Left cardiac atrium (tissue), 4 donors: ENCODE data around the gene CLC. TPM values are rescaled to one million over a fixed set of nuclear protein-coding genes. Genes with fewer than 3 reads are reported as not detected.
"Not testable (repeated sequence)": the region's sequence is repeated elsewhere in the genome, so short reads cannot be mapped to it uniquely, and the experiment has no call there.

Experiments used
- ATAC-seq, 2 donors: fragments of 200-7000 bp; cut with Tn5 transposase; one replicate each; pipeline ENCODE4 v1.9.1; 2020; ENCODE audit warnings: mild to moderate bottlenecking in 2 of 2, moderate library complexity in 2 of 2
- DNase-seq: peaks from one replicate; pipeline ENCODE4 v3.0.0-alpha.2; 2020
- intact Hi-C, 2 donors: fragments of 100-400 bp; cut with DNase I; formaldehyde crosslinking; loops; one replicate each; pipeline versions ENCODE4 v1.14.1 to v1.15.1; 2022 to 2023
- long read RNA-seq: library from polyadenylated mRNA; unstranded; transcript quantifications from one replicate; pipeline ENCODE4 v2.0.0, GENCODE V29; 2021
- total RNA-seq, 2 donors: library from RNA; stranded (reverse); fragmentation: NEBNext Ultra II Directional; extraction: Animal tissue kit (Norgen Biotek cat#: 25700); gene quantifications; one replicate each; pipeline ENCODE4 v1.2.1, GENCODE V29; 2021
- donor health status: DM: no; HTN: yes; CAD: no.
- donor health status: DM: no; HTN: yes; CAD: no; lungs with severe emphysema.
- donor health status: DM: yes; HTN: yes; CAD: no.
- donor health status: Dilated cardiomyopathy.

The CLC gene
- total RNA-seq = not detected
- long read RNA-seq = 0 reads

DNA sequence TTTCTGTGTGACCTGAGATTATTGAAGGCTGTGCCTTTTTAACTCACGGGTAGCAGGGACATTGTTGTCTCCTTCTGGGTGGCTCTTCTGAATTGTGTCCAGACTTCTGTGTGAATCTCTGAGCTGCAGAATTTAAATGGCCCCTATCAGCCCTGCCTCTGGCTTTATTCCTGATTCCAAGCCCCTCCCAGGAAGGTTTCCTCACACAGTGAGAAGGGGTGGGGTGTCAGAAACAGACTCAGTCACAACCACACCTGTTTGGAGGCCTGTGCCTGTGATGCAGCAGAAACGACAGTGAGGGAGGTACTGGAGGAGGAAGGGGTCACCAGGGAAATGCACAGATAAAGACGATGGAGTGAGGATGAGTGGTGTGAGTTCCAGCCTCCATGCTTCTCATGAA, at the start of gene CLC:
Gene CLC, minus strand, starts transcription at position 139 of the 400 bp plus-strand sequence. Its CDS starts 77 bp downstream, at position 62.
- intact Hi-C loops = no loop called here
- ATAC-seq = no peak
- no peak for DNase-seq

DNA sequence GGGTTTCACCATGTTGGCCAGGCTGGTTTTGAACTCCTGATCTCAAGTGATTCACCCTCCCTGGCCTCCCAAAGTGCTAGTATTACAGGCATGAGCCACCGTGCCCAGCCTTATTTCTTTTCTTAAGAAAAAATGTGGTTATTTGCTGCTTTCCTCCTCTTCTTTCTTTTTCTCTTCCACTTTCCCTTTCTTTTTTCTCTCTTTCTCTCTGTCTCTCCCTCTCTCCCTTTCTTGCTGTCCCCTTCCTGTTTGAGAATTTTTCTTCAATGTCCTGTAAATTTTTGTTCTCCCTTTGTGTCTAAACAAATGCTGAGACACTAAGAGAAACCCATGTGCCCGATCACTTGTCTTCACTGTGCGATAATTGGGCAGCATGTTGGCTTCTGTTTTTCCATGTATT, 43.1 kb upstream of the CLC start:
- no peak for ATAC-seq
- intact Hi-C loops = no loop called here

DNA sequence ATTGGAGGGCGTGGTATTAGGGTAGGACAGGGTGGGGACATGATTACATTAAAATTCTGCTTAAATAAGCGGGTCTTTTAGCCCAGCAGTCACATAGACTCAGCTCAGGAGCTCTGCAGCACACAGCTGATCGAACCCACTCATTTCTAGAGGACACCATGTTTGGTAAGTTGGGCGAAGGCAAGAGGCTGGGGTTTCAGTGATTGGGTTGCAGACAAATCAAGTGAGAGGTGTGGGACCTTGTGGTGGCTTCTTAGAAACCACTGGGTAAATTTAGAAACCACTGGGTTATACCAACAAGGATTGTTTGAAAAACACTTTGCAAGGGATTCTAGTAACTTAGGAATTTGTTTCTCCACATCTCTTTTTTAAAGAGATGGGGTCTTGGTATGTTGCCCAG, 40.9 kb upstream of the CLC start, which contains the start of gene LEUTX:
Gene LEUTX, plus strand, starts transcription at position 92 of the 400 bp plus-strand sequence. Its CDS starts 67 bp downstream, at position 159.
- no peak for DNase-seq
- ATAC-seq = no peak
- intact Hi-C loops = no loop called here

More for the DNA sequence above, 43.1 kb upstream of the CLC start:
- no peak for DNase-seq

DNA sequence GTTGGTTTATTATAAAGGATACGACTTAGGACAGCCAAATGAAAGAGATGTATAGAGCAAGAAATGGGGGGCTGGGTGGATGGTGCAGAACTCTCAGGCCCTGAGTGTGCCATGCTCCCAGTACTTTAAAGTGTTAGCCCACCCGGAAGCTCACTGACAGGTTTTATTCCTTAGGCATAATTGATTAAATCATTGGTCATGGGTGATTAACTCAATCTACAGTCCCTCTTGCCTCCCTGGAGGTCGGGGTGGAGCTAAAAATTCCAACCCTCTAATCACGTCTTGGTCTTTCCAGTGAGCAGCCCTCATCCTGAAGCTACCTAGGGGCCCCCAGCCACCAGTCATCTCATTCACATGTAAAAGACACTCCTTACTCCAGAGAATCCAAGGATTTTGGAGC, 31.0 kb upstream of the CLC start:
- ATAC-seq (no peak), DNase-seq (no peak)
- intact Hi-C loops = no loop called here

DNA sequence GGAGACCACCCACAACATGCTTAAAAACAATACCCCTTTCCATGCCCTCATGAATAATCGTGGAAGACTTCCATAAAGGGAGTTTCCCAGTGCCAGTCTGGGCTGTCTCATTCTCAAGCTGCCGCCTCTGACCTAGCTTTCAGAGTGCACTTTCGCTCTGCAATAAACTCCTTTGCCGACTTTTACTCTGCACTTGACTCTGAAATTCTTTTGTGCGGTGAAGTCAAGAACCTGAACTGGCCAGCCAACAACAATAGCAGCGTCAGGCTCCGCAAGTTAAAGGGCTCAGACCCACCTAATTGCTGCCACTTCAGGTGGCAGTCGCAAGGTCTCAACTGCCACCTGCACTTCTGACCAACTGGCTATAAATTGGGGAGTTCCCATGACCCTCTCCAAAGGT, 30.5 kb upstream of the CLC start:
- DNase-seq (no peak), ATAC-seq (no peak)
- intact Hi-C loops = no loop called here

DNA sequence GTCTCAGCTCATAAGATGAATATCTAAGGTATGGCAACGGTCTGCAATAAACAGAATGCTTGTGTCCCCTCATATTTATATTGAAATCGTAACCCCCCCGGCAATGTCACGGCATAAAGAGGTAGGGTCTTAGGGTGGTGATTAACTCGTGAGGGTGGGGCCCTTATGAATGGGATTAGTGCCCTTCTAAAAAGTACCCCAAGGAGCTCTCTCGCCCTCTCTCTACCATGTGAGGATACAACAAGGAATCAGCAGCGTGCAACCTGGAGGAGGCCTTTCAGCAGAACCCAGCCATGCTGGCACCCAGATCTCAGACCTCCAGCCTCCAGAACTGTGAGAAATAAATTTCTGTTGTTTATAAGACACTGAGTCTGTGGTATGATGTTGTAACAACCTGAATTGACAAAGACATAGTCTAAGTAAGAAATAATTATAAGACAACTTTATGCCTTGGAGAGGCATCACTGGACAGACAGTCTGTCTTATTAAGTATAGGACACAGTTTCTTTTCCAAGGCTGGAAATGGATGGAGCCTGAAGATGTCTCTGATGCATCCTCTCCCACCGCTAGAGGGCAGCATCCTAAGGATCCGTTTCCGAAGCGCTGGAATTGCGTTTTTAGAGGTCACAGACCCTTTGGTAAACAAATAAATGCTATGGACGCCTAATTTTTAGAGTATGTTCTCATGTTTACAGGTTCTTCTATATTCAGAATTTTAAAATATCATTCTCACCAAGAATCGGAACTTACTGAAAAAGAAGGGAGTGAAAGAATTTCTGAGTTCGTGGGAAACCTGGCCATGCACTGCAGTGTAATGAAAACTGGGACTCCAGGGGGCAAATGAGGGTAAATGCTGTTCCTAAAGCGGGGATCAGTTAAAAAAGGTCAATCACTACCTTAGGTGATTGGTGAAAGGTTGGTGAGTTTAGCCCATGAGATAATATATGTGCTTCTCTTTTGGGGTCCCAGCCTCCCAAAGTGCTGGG, 27.6 kb upstream of the CLC start:
- intact Hi-C loops = no loop called here
- no peak for ATAC-seq
- peak; percentile 53 for DNase-seq

DNA sequence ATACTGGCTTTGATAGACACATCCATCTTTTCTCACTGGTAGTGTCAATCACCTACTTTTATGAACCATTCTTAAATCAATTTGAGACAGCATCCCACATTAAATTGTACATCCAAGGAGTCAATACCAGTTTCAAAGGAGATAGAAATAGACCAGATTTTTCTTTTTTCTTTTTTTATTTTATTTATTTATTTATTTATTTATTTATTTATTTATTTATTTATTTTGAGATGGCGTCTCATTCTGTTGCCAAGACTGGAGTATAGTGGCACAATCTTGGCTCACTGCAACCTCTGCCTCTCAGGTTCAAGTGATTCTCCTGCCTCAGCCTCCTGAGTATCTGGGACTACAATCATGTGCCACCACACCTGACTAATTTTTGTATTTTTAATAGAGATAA, 24.0 kb upstream of the CLC start:
- DNase-seq, intact Hi-C loops, ATAC-seq: not testable (repeated sequence)

DNA sequence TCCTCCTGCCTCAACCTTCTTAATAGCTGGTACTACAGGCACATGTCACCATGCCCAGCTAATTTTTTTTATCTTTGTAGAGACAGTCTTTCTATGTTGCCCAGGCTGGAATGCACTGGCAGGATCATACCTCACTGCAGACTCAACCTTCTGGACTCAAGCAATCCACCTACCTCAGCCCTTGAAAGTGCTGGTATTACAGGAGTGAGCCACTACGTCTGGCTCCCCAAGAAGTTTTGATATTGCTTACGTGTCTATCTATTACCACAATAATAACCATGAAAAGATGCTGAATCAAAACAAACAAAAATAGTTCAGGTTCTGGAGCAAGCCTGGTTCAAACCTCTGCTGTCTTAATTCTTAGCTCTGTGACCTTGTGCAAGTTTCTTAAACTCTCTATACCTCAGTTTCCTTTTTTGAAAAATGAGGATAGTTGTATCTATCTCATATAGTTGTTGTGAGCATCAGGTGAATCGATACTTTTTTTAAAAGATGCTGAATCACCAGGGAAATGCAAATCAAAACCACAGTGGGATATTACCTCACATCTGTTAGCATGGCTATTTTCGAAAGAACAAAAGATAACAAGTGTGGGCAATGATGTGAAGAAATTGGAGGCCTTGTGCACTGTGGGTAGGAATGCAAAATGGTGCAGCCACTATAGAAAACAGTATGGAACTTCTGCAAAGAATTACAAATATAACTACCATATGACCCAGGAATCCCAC, 21.8 kb upstream of the CLC start:
- ATAC-seq (no peak), DNase-seq (no peak)
- intact Hi-C loops = no loop called here

DNA sequence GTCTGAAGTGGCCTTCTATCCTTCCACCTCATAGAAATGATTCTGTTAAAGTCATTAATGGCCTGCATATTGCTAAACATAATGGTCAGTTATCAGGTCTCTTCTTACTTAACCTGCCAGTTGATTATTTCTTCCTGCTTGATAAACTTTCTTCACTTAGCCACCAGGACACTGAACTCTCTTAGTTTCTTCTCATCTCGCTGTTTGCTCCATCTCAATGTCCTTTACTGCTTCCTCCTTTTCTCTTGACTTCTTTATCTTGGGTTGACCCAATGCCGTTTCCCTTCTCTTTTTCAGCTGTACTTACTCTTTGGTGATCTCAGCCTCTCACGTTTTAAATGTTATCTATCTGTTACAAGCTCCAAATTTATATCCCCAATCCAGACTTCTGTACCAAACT, 17.1 kb upstream of the CLC start:
- intact Hi-C loops = no loop called here
- DNase-seq (no peak), ATAC-seq (no peak)

DNA sequence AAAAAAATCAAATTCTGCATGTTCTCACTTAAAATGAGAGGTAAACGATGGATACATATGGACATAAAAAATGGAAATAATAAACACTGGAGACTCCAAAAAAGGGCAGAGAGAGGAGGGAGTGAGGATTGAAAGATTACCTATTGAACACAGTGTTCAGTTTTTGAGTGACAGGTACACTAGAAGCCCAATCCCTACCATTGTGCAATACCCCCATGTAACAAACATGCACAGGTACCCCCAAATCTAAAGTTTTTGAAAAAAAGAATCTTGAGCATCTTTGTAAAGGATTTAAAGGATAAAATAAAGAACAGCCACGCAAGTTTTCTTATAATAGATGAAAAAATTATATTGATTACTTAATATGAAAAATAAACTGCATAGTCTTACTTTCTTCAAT, 16.7 kb upstream of the CLC start:
- intact Hi-C loops = no loop called here
- DNase-seq (no peak), ATAC-seq (no peak)

DNA sequence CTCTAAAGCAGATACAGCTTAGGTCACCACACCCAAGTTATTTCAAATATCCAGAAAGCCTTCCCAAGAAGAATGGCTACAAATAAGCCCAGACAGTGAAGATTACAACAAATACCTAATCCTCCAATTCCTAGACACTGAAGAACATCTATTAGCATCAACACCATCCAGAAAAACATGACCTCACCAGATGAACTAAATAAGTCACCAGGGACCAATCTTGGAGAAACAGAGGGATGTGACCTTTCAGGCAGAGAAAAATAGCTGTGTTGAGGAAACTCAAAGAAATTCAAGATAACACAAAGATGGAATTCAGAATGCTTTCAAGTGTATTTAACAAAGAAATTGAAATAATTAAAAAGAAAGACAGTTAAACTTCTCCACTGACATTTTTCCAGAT, 15.0 kb upstream of the CLC start:
- ATAC-seq = no peak

DNA sequence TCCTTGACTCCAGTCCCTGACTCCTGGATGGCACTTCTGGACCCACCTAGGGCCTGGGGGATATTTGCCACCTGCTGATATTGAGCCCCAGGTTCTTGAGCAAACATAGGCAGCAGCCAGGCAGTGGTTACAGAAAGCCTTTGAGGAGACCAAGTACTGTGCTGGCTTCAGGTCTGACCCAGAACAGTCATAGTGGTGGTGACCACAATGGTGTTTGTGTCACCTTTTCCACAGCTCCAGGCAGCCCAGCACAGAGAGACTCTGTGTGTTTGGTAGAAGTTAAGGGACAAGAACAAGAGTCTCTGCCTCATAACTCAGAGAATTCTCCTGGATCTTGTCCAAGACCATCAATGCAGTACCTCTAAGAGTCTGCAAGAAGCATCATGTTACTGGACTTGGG, 14.6 kb upstream of the CLC start:
- intact Hi-C loops = no loop called here
- ATAC-seq (no peak), DNase-seq (no peak)

More for the DNA sequence above, 15.0 kb upstream of the CLC start:
- intact Hi-C loops = no loop called here
- no peak for DNase-seq

DNA sequence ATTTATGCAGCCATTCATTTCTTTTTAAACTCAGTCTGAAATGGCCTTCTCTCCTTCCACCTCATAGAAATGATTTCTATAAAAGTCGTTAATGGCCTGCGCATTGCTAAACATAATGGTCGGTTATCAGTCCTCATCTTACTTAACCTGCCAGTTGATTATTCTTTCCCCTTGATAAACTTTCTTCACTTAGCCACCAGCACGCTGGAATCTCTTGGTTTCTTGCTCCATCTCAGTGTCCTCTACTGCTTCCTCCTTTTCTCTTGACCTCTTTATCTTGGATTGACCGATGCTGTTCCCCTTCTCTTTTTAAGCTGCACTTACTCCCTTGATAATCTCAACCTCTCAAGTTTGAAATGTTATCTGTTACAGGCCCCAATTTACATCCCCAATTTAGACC, 12.2 kb upstream of the CLC start:
- intact Hi-C loops = no loop called here
- DNase-seq = no peak
- ATAC-seq = no peak

DNA sequence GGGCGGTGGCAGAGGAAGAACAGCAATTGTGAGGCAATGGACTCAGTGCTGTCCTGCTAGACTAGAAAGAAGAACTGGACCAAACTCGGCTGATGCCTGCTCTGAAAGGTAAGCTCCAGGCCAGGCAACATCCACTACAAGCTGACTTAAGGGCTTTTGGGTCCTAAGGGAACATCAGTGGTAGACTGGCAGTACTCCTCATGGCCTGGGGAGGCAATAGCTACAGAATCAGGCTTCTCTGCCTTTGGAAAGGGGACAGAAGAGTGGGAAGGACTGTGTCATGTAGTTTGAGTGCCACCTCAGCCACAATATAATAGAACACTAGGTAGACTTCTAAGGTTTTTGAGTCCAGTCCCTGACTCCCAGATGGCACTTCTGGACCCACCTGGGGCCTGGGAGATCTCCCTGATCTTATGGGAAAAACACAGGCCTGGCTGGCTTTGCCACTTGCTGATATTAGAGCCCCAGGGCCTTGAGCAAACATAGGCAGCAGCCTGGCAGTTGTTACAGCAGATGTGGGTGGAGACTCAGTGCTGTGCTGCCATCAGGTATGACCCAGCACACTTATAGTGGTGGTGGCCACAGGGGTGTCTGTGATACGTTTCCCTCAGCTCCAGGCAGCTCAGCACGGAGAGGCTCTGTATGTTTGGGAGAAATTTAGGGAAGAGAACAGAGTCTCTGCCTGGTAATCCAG, 9.2 kb upstream of the CLC start:
- ATAC-seq (no peak), DNase-seq (no peak)
- intact Hi-C loops = no loop called here

DNA sequence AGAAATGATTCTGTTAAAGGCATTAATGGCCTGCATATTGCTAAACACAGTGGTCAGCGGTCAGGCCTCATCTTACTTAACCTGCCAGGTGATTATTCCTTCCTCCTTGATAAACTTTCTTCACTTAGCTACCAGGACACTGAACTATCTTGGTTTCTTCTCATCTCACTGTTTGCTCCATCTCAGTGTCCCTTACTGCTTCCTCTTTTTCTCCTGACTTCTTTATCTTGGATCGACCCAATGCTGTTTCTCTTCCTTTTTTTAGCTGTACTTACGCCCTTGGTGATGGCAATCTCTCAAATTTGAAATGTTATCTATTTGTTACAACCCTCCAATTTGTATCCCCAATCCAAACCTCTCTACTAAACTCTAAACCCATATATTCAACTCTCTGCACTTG, 7.8 kb upstream of the CLC start:
- DNase-seq (no peak), ATAC-seq (no peak)
- intact Hi-C loops = no loop called here

DNA sequence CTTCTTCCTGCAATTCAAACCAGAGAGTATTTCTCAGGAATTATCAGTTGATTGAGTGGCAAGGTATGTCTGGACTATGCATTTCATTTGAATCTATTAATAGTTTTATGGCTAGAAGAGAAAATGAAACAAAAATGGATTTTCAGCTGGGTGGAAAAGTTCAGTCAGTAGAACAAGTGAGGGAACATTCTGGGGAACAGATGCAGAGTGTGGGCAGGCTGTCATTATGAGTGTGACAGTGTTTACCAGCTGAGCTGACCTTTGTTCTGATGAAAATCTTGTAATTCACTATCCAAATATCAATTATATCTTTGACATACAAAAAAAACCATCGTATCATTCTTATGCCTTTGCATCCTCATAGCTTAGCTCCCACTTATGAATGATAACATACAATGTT, 2.6 kb upstream of the CLC start:
- ATAC-seq (no peak), DNase-seq (no peak)
- intact Hi-C loops = no loop called here

DNA sequence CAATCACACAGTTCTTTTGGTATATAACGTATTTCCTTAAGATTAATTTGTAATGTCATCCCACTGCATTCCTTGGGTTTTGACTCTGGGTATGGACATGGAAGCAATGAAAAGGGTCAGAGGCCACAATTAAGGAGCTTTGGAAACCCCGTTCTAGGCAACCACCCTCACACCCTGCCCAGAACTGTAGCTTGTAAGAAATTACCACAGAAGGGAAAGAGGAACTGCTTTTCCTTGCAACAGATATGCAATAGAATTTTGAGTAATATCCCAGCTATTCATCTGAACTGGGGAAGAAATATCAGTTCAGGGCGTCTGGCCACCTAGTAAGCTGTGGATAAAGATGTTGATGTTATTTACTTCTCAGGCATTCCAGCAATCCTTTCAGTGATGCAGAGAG, 985 bp upstream of the CLC start:
- DNase-seq (no peak), ATAC-seq (no peak)
- intact Hi-C loops = no loop called here

DNA sequence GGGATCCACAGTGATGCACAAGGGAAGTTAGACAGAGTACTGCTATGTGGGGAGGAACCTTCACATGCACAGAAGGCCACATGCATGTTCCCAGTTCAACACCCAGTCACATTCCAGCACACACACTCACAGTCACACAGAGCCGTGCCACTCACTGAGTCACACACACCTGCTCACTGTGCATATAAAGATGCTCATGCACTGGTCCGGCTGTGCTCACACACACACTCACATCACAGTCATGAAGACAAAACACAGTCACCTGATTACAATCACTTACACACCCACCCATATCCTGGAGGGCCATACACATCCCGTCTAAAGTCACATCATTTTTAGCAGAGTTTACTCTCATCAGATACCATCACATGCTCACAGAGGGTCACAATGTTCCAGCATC, 478 bp downstream of the CLC start:
- DNase-seq (no peak), ATAC-seq (no peak)
- intact Hi-C loops = no loop called here

DNA sequence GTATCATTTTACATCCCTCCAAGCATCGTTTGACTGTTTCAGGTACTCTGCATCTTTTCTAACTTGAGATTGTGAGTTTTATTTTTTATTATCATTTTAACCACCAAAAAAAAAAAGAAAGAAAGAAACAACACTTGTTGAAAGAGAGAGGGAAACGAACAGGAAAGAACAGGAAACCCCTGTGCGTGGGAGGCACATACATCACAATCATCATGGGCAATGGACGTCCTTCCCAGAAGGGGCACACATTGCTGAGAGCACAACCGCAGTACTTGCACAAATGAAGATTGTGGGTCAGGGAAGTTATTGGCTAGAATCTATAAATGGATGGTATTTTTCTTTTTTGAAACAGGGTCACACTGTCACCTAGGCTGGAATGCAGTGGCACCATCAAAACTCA, 1.7 kb downstream of the CLC start:
- intact Hi-C loops = no loop called here
- ATAC-seq = no peak
- no peak for DNase-seq

DNA sequence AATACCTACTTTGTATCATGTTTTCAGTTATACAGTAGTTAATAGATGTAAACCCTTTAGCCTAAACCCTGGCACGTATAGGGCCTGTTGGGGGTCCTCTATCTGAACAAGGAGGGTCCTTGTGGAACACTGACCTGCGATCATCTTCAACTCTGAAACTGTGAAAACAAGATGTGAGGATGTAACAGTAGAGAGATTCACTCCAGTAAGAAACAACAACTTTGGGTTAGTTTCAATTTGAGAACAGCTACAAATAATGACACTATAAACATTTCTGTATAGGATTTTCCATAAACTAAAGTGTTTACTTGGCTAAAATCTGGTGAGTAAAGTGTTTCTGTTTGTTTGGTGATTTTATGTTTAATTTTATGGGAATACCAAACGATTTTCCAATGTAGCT, 2.1 kb downstream of the CLC start:
- intact Hi-C loops = no loop called here
- ATAC-seq = no peak
- DNase-seq = no peak
